ENCODE measurements around the gene TXLNG.

Gene TXLNG

DNA sequence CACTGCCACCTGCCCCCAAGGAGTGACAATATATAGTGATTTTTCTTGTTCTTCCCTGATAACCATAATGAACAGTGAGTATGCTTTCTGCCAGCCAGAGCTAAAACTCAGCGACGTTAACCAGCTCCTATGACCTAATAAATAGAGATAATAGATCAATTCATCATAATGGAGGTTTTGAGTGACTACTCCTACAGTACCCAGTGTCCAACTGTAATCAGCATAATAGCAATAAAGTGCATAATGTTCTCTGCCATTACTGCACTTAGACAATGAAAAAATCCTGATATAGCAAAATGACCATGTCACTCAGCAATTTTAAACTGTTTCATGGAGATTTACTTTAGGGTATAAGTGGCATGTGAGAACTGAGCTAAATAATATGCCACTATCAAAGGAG is 20.7 kb upstream of the TXLNG start:
- H4K20me1 ChIP-seq (ENCODE audit: insufficient read depth, low read length) = no peaks in the 10 kb centered on the region
- H3K27me3 ChIP-seq (ENCODE audit: low read depth, low read length) = no peaks in the 10 kb centered on the region
- no peaks in the 10 kb centered on the region for H3K9me3 ChIP-seq (ENCODE audit: insufficient read depth, low read length)
- H3K79me2 ChIP-seq (ENCODE audit: low read length) = no peaks in the 10 kb centered on the region
- TF ChIP-seq EZH2phosphoT487 (IDR thresholded peaks at IDR 0.05; ENCODE audit: low read depth) = no peak
- TF ChIP-seq, protein P1, sequence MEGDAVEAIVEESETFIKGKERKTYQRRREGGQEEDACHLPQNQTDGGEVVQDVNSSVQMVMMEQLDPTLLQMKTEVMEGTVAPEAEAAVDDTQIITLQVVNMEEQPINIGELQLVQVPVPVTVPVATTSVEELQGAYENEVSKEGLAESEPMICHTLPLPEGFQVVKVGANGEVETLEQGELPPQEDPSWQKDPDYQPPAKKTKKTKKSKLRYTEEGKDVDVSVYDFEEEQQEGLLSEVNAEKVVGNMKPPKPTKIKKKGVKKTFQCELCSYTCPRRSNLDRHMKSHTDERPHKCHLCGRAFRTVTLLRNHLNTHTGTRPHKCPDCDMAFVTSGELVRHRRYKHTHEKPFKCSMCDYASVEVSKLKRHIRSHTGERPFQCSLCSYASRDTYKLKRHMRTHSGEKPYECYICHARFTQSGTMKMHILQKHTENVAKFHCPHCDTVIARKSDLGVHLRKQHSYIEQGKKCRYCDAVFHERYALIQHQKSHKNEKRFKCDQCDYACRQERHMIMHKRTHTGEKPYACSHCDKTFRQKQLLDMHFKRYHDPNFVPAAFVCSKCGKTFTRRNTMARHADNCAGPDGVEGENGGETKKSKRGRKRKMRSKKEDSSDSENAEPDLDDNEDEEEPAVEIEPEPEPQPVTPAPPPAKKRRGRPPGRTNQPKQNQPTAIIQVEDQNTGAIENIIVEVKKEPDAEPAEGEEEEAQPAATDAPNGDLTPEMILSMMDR (IDR thresholded peaks at IDR 0.05; ENCODE audit: low read depth, low read length) = no peak
- H3K4me1 ChIP-seq (ENCODE audit: low read length) = no peaks in the 10 kb centered on the region
- no peak overlapping the region for H3K9ac ChIP-seq (ENCODE audit: low read length)
- H3K4me2 ChIP-seq (ENCODE audit: low read length) = no peak overlapping the region
- H3K4me3 ChIP-seq (ENCODE audit: low read length) = no peak overlapping the region
- H3K27ac ChIP-seq (ENCODE audit: low read length) = no peak overlapping the region
- no peak overlapping the region for H2AFZ ChIP-seq (ENCODE audit: low read depth, low read length)
- no peaks in the 10 kb centered on the region for H3K36me3 ChIP-seq (replicated peaks; ENCODE audit: low read depth, low read length)

GRCh38 chrX:16770970-16771482 is 15.2 kb upstream of the TXLNG start:
- Histone ChIP-seq H3K9ac (ENCODE audit: low read length) (no peak overlapping the region), H3K4me2 (ENCODE audit: low read length) (no peak overlapping the region), H3K4me1 (ENCODE audit: low read length) (no peaks in the 10 kb centered on the region), H2AFZ (ENCODE audit: low read depth, low read length) (no peak overlapping the region), H3K36me3 (replicated peaks; ENCODE audit: low read depth, low read length) (no peaks in the 10 kb centered on the region), H4K20me1 (ENCODE audit: insufficient read depth, low read length) (no peaks in the 10 kb centered on the region), H3K79me2 (ENCODE audit: low read length) (no peaks in the 10 kb centered on the region), H3K4me3 (ENCODE audit: low read length) (no peak overlapping the region), H3K27ac (ENCODE audit: low read length) (no peak overlapping the region), H3K27me3 (ENCODE audit: low read depth, low read length) (no peaks in the 10 kb centered on the region), H3K9me3 (ENCODE audit: insufficient read depth, low read length) (no peaks in the 10 kb centered on the region)
- TF ChIP-seq, protein P1 (IDR thresholded peaks at IDR 0.05; ENCODE audit: low read depth, low read length) = no peak
- no peak for TF ChIP-seq EZH2phosphoT487 (IDR thresholded peaks at IDR 0.05; ENCODE audit: low read depth)

DNA sequence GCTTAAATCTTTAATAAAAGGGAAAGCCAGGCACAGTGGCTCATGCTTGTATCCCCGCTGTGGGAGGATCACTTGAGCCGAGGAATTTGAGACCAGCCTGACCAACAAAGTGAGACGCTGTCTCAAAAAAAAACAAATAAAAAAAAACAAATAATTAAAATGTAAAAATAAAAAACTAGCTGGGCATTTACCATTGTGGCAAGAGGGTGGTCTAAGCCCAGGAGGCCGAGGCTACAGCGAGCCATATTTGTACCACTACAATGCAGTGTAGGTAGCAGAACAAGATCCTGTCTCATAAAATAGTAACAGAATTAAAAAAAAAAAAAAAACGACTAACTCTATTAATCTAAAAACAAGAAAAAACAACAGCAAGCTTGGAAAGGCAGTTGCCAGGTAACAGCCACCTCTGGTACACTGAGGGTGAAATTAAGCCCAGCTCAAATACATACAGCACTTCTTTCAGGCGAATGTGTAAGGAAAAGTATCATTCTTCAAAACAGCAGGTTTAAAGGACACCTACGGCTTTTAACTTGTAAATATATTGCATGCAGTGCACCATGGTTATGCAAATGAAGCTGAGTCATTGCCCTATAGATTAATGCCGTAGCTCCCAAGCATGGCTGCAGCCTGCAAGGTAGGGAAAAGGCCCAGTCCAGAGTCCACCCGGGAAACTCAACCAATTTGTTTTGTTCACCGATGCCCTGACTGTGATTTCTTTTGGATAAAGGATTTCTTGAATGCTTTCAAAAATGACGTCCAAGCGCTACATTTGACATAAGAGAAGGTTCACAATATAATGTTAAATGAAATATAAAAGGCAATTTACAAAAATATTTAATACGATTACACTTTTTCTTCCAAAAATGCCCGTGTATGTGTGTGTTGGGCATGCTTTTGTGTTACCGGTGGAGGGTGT is 14.5 kb upstream of the TXLNG start:
- Histone ChIP-seq H3K4me2 (ENCODE audit: low read length) (no peak overlapping the region), H3K36me3 (replicated peaks; ENCODE audit: low read depth, low read length) (no peaks in the 10 kb centered on the region), H3K4me1 (ENCODE audit: low read length) (no peaks in the 10 kb centered on the region), H3K4me3 (ENCODE audit: low read length) (no peak overlapping the region), H4K20me1 (ENCODE audit: insufficient read depth, low read length) (no peaks in the 10 kb centered on the region), H3K27ac (ENCODE audit: low read length) (no peak overlapping the region), H3K79me2 (ENCODE audit: low read length) (no peaks in the 10 kb centered on the region), H2AFZ (ENCODE audit: low read depth, low read length) (no peak overlapping the region; the same call in 1 of the 2 replicates), H3K27me3 (ENCODE audit: low read depth, low read length) (no peaks in the 10 kb centered on the region), H3K9ac (ENCODE audit: low read length) (no peak overlapping the region), H3K9me3 (ENCODE audit: insufficient read depth, low read length) (no peaks in the 10 kb centered on the region)
- TF ChIP-seq, protein P1 (IDR thresholded peaks at IDR 0.05; ENCODE audit: low read depth, low read length) = no peak
- no peak for TF ChIP-seq EZH2phosphoT487 (IDR thresholded peaks at IDR 0.05; ENCODE audit: low read depth)

GRCh38 chrX:16772460-16772859 is 13.8 kb upstream of the TXLNG start:
- Histone ChIP-seq H3K27me3 (ENCODE audit: low read depth, low read length) (no peaks in the 10 kb centered on the region), H3K4me3 (ENCODE audit: low read length) (no peak overlapping the region), H3K4me2 (ENCODE audit: low read length) (no peak overlapping the region), H4K20me1 (ENCODE audit: insufficient read depth, low read length) (no peaks in the 10 kb centered on the region), H3K9ac (ENCODE audit: low read length) (no peak overlapping the region), H2AFZ (ENCODE audit: low read depth, low read length) (no peak overlapping the region), H3K36me3 (replicated peaks; ENCODE audit: low read depth, low read length) (no peaks in the 10 kb centered on the region), H3K79me2 (ENCODE audit: low read length) (no peaks in the 10 kb centered on the region), H3K9me3 (ENCODE audit: insufficient read depth, low read length) (no peaks in the 10 kb centered on the region), H3K4me1 (ENCODE audit: low read length) (no peaks in the 10 kb centered on the region), H3K27ac (ENCODE audit: low read length) (no peak overlapping the region)
- no peak for TF ChIP-seq EZH2phosphoT487 (IDR thresholded peaks at IDR 0.05; ENCODE audit: low read depth)
- TF ChIP-seq, protein P1 (IDR thresholded peaks at IDR 0.05; ENCODE audit: low read depth, low read length) = no peak
